HG03575 (cell line): Measurements from ENCODE around the gene PRKD2.
"Not testable (repeated sequence)": the region's sequence is repeated elsewhere in the genome, so short reads cannot be mapped to it uniquely, and the experiment has no call there.

Experiments
- ATAC-seq: cut with Tn5 transposase; IDR thresholded peaks from one replicate; pipeline ENCODE4 v1.9.1; 2021; ENCODE audit not compliant: unreplicated experiment, insufficient number of reproducible peaks, low FRiP score; ENCODE audit errors: extremely low read depth

PRKD2 gene

GRCh38 chr19:46715975-46716671, 791 bp downstream of the PRKD2 start:
- ATAC-seq: no peak

- no peak for ATAC-seq
These were observed 1.3 kb downstream of the PRKD2 start for GRCh38 chr19:46715620-46715974.

GRCh38 chr19:46714444-46715106, 2.3 kb downstream of the PRKD2 start:
- ATAC-seq: no peak

GRCh38 chr19:46713781-46714443, 3.0 kb downstream of the PRKD2 start:
- ATAC-seq: no peak

GRCh38 chr19:46712768-46713338, 4.1 kb downstream of the PRKD2 start:
- ATAC-seq: not testable (repeated sequence)

- no peak for ATAC-seq
These were observed 6.2 kb downstream of the PRKD2 start for GRCh38 chr19:46710687-46711086.

GRCh38 chr19:46704379-46705076, 12.4 kb downstream of the PRKD2 start:
- no peak for ATAC-seq

GRCh38 chr19:46700704-46701103, 16.2 kb downstream of the PRKD2 start:
- no peak for ATAC-seq

GRCh38 chr19:46698395-46699321, 18.3 kb downstream of the PRKD2 start:
- ATAC-seq: no peak

- no peak for ATAC-seq
These were observed 19.5 kb downstream of the PRKD2 start for GRCh38 chr19:46697204-46697960.

- no peak for ATAC-seq
These were observed 20.1 kb downstream of the PRKD2 start for GRCh38 chr19:46696866-46697203.

- ATAC-seq: no peak
These were observed 20.9 kb downstream of the PRKD2 start for GRCh38 chr19:46696052-46696451.

- no peak for ATAC-seq
These were observed 23.2 kb downstream of the PRKD2 start for GRCh38 chr19:46693760-46694159.

- no peak for ATAC-seq
These were observed 23.8 kb downstream of the PRKD2 start for GRCh38 chr19:46692918-46693722.

- ATAC-seq: no peak
These were observed 25.0 kb downstream of the PRKD2 start for GRCh38 chr19:46691948-46692347.

- ATAC-seq: no peak
These were observed 25.8 kb downstream of the PRKD2 start for GRCh38 chr19:46691104-46691503.

- ATAC-seq: no peak
These were observed 27.6 kb downstream of the PRKD2 start for GRCh38 chr19:46689358-46689757.
